HCT116 (cell line): ENCODE data around the gene FKBP3. TPM values are rescaled to one million over a fixed set of nuclear protein-coding genes. Genes with fewer than 3 reads are reported as not detected.

Source experiments
- ATAC-seq: fragments of 200-7000 bp; cut with Tn5 transposase; 2 replicates; pipeline ENCODE4 v1.9.1; 2020; ENCODE audit warnings: mild to moderate bottlenecking, moderate library complexity
- BruUV-seq: library from RNA; stranded (reverse); fragments of 400-500 nt; replicated peaks from 2 replicates; lab custom pipeline; 2021; lab: Mats Ljungman, UMichigan
- CTCF ChIA-PET: fragments of 300-600 bp; sonication (Branson Sonifier 250); formaldehyde crosslinking; loops from one replicate; lab custom pipeline; 2021; ENCODE audit warnings: antibody characterized with exemption; lab: Charles Lee
- POLR2A ChIA-PET: fragments of 300-600, 350-600 bp; sonication (Branson Sonifier 250); formaldehyde crosslinking; loops from one replicate; lab custom pipeline; 2021; ENCODE audit warnings: antibody characterized with exemption; lab: Charles Lee
- RAD21 ChIA-PET, 2 experiments: fragments of 300-600 bp; sonication (Branson Sonifier 250); formaldehyde crosslinking; loops; one replicate each; lab custom pipeline; 2023; ENCODE audit warnings: low total read pairs in 2 of 2; ENCODE audit not compliant: uncharacterized antibody in 2 of 2, unreplicated experiment in 2 of 2, low non-redundant PET in 1 of 2; lab: Charles Lee
- DNase-seq: peaks from one replicate; pipeline ENCODE4 v3.0.0-alpha.2; 2010; ENCODE audit warnings: low read depth, low spot score
- H2AFZ ChIP-seq: fragments of 200-600 bp; shearing (Covaris generic), sonication (generic); 2 replicates; pipeline ENCODE4 v1.6.1; 2017; ENCODE audit warnings: low read depth, mixed run types, mixed read lengths, antibody characterized with exemption, low read length; ENCODE audit not compliant: poor library complexity, severe bottlenecking
- H3K27ac ChIP-seq: 2 replicates; pipeline ENCODE4 v1.5.1; 2012; ENCODE audit warnings: low read depth, low read length
- H3K27me3 ChIP-seq: fragments of 200-600 bp; sonication (generic); 2 replicates; pipeline ENCODE4 v1.6.1; 2016; ENCODE audit warnings: mixed run types, low read length, mixed read lengths; ENCODE audit not compliant: insufficient read depth
- H3K36me3 ChIP-seq, 2 experiments: fragments of 200-500 bp in 1 of 2; fragments of 200-600 bp in 1 of 2; sonication (Bioruptor generic) in 1 of 2; sonication (generic) in 1 of 2; 2 replicates each; pipeline versions ENCODE4 v1.5.1 to v1.6.1; 2014 to 2016; ENCODE audit warnings: low read length in 2 of 2, inconsistent platforms in 1 of 2, mixed read lengths in 1 of 2, mixed run types in 1 of 2; ENCODE audit not compliant: insufficient read depth in 2 of 2, control insufficient read depth in 1 of 2
- H3K4me1 ChIP-seq, 2 experiments: fragments of 200-600 bp in 1 of 2; sonication (generic) in 1 of 2; 2 replicates each; pipeline versions ENCODE4 v1.5.1 to v1.6.1; 2012 to 2017; ENCODE audit warnings: low read length in 2 of 2, inconsistent platforms in 1 of 2, mild to moderate bottlenecking in 1 of 2, mixed read lengths in 1 of 2, mixed run types in 1 of 2, moderate library complexity in 1 of 2; ENCODE audit not compliant: insufficient read depth in 2 of 2, control insufficient read depth in 1 of 2
- H3K4me2 ChIP-seq: fragments of 200-600 bp; sonication (generic); 2 replicates; pipeline ENCODE4 v1.6.1; 2017; ENCODE audit warnings: mixed run types, low read length, mixed read lengths
- H3K4me3 ChIP-seq, 2 experiments: fragments of 200-600 bp in 1 of 2; sonication (generic) in 1 of 2; replicated peaks in 1 of 2; 2 replicates each; pipeline ENCODE4 v1.5.1; 2011 to 2016; ENCODE audit warnings: low read length in 2 of 2, control low read depth in 1 of 2, low read depth in 1 of 2, mild to moderate bottlenecking in 1 of 2, mixed read lengths in 1 of 2, mixed run types in 1 of 2
- H3K79me2 ChIP-seq: fragments of 200-600 bp; sonication (generic); 2 replicates; pipeline ENCODE4 v1.6.1; 2017; ENCODE audit warnings: mild to moderate bottlenecking, mixed run types, low read length, moderate library complexity, mixed read lengths; ENCODE audit not compliant: insufficient read depth
- H3K9ac ChIP-seq: fragments of 200-600 bp; sonication (generic); 2 replicates; pipeline ENCODE4 v1.6.1; 2016; ENCODE audit warnings: low read length, mixed read lengths
- H3K9me2 ChIP-seq: fragments of 200-600 bp; sonication (generic), shearing (Covaris generic); 2 replicates; pipeline ENCODE4 v1.6.1; 2017; ENCODE audit warnings: mixed run types, mild to moderate bottlenecking, moderate library complexity; ENCODE audit not compliant: insufficient read depth
- H3K9me3 ChIP-seq, 2 experiments: fragments of 200-500 bp in 1 of 2; fragments of 200-600 bp in 1 of 2; sonication (Bioruptor generic) in 1 of 2; sonication (generic) in 1 of 2; 2 replicates each; pipeline ENCODE4 v1.6.1; 2014 to 2017; ENCODE audit warnings: low read length in 2 of 2, mixed read lengths in 2 of 2, inconsistent platforms in 1 of 2, low read depth in 1 of 2, mild to moderate bottlenecking in 1 of 2, mixed run types in 1 of 2, moderate library complexity in 1 of 2; ENCODE audit not compliant: control insufficient read depth in 1 of 2, insufficient read depth in 1 of 2
- H4K20me1 ChIP-seq: fragments of 200-600 bp; sonication (generic), shearing (Covaris generic); 2 replicates; pipeline ENCODE4 v1.6.1; 2017; ENCODE audit warnings: mixed run types, mild to moderate bottlenecking, moderate library complexity; ENCODE audit not compliant: insufficient read depth
- ATF3 ChIP-seq: IDR thresholded peaks from 2 replicates; pipeline ENCODE4 v1.6.1; 2012
- CEBPB ChIP-seq: IDR thresholded peaks from 2 replicates; pipeline ENCODE4 v1.6.1; 2012; ENCODE audit warnings: low read depth
- EGR1 ChIP-seq: IDR thresholded peaks from 2 replicates; pipeline ENCODE4 v1.6.1; 2012; ENCODE audit warnings: low read depth
- ELF1 ChIP-seq: IDR thresholded peaks from 2 replicates; pipeline ENCODE4 v1.6.1; 2012; ENCODE audit warnings: low read depth, borderline replicate concordance
- EZH2phosphoT487 ChIP-seq: fragments of 200-600 bp; IDR thresholded peaks from 2 replicates; pipeline ENCODE4 v1.6.1; 2018; ENCODE audit warnings: antibody characterized with exemption, borderline replicate concordance
- REST ChIP-seq: IDR thresholded peaks from 2 replicates; pipeline ENCODE4 v1.6.1; 2012; ENCODE audit warnings: low read depth
- SIN3A ChIP-seq: IDR thresholded peaks from 2 replicates; pipeline ENCODE4 v1.6.1; 2012; ENCODE audit warnings: low read depth
- TCF7L2 ChIP-seq: IDR thresholded peaks from 2 replicates; pipeline ENCODE4 v1.7.0; 2011; ENCODE audit warnings: borderline replicate concordance, inconsistent platforms; ENCODE audit not compliant: insufficient read depth, insufficient read length; ENCODE audit errors: extremely low read depth
- YY1 ChIP-seq: IDR thresholded peaks from 2 replicates; pipeline ENCODE4 v1.6.1; 2011; ENCODE audit warnings: low read length, low read depth, moderate library complexity, mild to moderate bottlenecking; ENCODE audit not compliant: insufficient replicate concordance; ENCODE audit errors: extremely low read depth
- ZFX ChIP-seq: fragments of 450-650 bp; IDR thresholded peaks from 2 replicates; pipeline ENCODE4 v1.6.1; 2017
- intact Hi-C: fragments of 100-400 bp; cut with micrococcal nuclease; formaldehyde crosslinking; loops from 2 replicates; pipeline ENCODE4 v1.10.0; 2022
- total RNA-seq: library from RNA; stranded (reverse); gene quantifications from one replicate; pipeline ENCODE4 v1.2.1, GENCODE V29; 2021; ENCODE audit not compliant: unreplicated experiment
- TF ChIP-seq, protein P1 (sequence below), 3 experiments: fragments of 200-600 bp in 1 of 3; sonication (generic) in 1 of 3; IDR thresholded peaks in 2 of 3; conservative IDR thresholded peaks in 1 of 3; 2 replicates each; pipeline ENCODE4 v1.5.1; 2012 to 2017; ENCODE audit warnings: low read depth in 2 of 3, low read length in 2 of 3, antibody characterized with exemption in 1 of 3, borderline replicate concordance in 1 of 3, control low read depth in 1 of 3, mild to moderate bottlenecking in 1 of 3, mixed read lengths in 1 of 3, mixed run types in 1 of 3, moderate library complexity in 1 of 3; ENCODE audit not compliant: insufficient read depth in 1 of 3
- TF ChIP-seq, protein P2 (sequence below): IDR thresholded peaks from 2 replicates; pipeline ENCODE4 v1.6.1; 2012
- TF ChIP-seq, protein P3 (sequence below): IDR thresholded peaks from 2 replicates; pipeline ENCODE4 v1.6.1; 2011; ENCODE audit warnings: mild to moderate bottlenecking, low read length, moderate library complexity; ENCODE audit not compliant: insufficient replicate concordance; ENCODE audit errors: extremely low read depth

The FKBP3 gene
- total RNA-seq, 1 experiment from 2014 or later, result 67.8 TPM

DNA sequence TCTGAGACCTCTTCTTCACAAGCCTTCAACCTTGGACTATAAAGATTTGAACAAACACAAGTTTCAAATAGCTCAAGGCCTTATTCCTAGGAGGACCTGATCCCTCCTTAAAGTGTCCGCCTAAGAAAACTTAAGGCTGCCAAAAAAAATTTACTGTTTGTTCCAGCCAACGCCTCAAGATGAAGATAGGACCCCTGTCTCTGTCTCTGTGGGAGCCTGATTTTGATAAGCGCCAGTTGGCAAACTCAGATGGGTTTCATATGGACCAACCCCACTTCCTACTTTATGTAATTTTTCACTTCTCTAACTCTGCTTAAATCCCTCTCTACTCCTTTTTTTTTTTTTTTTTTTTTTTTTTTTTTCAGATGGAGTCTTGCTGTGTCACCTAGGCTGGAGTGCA lies 11.0 kb downstream of the FKBP3 start (continued):
- TF ChIP-seq, protein P1, sequence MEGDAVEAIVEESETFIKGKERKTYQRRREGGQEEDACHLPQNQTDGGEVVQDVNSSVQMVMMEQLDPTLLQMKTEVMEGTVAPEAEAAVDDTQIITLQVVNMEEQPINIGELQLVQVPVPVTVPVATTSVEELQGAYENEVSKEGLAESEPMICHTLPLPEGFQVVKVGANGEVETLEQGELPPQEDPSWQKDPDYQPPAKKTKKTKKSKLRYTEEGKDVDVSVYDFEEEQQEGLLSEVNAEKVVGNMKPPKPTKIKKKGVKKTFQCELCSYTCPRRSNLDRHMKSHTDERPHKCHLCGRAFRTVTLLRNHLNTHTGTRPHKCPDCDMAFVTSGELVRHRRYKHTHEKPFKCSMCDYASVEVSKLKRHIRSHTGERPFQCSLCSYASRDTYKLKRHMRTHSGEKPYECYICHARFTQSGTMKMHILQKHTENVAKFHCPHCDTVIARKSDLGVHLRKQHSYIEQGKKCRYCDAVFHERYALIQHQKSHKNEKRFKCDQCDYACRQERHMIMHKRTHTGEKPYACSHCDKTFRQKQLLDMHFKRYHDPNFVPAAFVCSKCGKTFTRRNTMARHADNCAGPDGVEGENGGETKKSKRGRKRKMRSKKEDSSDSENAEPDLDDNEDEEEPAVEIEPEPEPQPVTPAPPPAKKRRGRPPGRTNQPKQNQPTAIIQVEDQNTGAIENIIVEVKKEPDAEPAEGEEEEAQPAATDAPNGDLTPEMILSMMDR (IDR thresholded peaks at IDR 0.05 in 2 of 3, conservative IDR thresholded peaks at IDR 0.05 in 1 of 3; ENCODE audit: borderline replicate concordance in 1 of 3, insufficient read depth in 1 of 3, low read depth in 2 of 3, low read length in 2 of 3), result no peak
- TF ChIP-seq TCF7L2 (no peak), YY1 (no peak)
- TF ChIP-seq, protein P2, sequence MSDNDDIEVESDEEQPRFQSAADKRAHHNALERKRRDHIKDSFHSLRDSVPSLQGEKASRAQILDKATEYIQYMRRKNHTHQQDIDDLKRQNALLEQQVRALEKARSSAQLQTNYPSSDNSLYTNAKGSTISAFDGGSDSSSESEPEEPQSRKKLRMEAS, result no peak

- H3K4me2 ChIP-seq, result no peak overlapping the region
- no peaks in the 10 kb centered on the region for H3K9me3 ChIP-seq
- peaks cover 4% of the 10 kb centered on the region for H3K79me2 ChIP-seq
- no peaks in the 10 kb centered on the region for H3K9me2 ChIP-seq
- no peak overlapping the region for H2AFZ ChIP-seq
- BruUV-seq, result no TSS peak
- H3K9ac ChIP-seq, result no peak overlapping the region
- intact Hi-C loops, result no loop called here
- no peak overlapping the region for H3K27ac ChIP-seq
- DNase-seq, result no peak
- no peaks in the 10 kb centered on the region for H3K27me3 ChIP-seq
- no peaks in the 10 kb centered on the region for H3K4me1 ChIP-seq
- CTCF ChIA-PET, result no interaction called here
- POLR2A ChIA-PET, result no interaction called here
- ATAC-seq, result no peak
- no peak for TF ChIP-seq EGR1
- no peak for TF ChIP-seq ATF3
- TF ChIP-seq ELF1, result no peak
- TF ChIP-seq, protein P2, result no peak
- no peak for TF ChIP-seq YY1
- no peak for TF ChIP-seq EZH2phosphoT487
- TF ChIP-seq SIN3A, result no peak
- TF ChIP-seq REST, result no peak
- TF ChIP-seq TCF7L2, result no peak
- no peak for TF ChIP-seq CEBPB
- TF ChIP-seq, protein P3, sequence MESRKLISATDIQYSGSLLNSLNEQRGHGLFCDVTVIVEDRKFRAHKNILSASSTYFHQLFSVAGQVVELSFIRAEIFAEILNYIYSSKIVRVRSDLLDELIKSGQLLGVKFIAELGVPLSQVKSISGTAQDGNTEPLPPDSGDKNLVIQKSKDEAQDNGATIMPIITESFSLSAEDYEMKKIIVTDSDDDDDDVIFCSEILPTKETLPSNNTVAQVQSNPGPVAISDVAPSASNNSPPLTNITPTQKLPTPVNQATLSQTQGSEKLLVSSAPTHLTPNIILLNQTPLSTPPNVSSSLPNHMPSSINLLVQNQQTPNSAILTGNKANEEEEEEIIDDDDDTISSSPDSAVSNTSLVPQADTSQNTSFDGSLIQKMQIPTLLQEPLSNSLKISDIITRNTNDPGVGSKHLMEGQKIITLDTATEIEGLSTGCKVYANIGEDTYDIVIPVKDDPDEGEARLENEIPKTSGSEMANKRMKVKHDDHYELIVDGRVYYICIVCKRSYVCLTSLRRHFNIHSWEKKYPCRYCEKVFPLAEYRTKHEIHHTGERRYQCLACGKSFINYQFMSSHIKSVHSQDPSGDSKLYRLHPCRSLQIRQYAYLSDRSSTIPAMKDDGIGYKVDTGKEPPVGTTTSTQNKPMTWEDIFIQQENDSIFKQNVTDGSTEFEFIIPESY, result no peak
- no peak for TF ChIP-seq ZFX
- H3K4me3 ChIP-seq, result no peak overlapping the region
- 0 out of 2 replicates have a peak, but pooled peaks cover 3% of the 10 kb centered on the region for H4K20me1 ChIP-seq
- RAD21 ChIA-PET, result no interaction called here
- peaks cover 39 to 41% of the 10 kb centered on the region in 2 experiments for H3K36me3 ChIP-seq
These were observed 14.2 kb downstream of the FKBP3 start for GRCh38 chr14:45120096-45120495.
